ENCODE measurements around the gene DPM3. TPM values are rescaled to one million over a fixed set of nuclear protein-coding genes. Genes with fewer than 3 reads are reported as not detected.
A peak's percentile ranks its signal among the peaks of the same experiment; 100 is the strongest.

Gene DPM3
- total and polyA plus RNA-seq, 2 of the 13 experiments (the other 11 are each of a cell fraction or from before 2014, with no cell fraction given): 23.2 to 53.4 TPM

DNA sequence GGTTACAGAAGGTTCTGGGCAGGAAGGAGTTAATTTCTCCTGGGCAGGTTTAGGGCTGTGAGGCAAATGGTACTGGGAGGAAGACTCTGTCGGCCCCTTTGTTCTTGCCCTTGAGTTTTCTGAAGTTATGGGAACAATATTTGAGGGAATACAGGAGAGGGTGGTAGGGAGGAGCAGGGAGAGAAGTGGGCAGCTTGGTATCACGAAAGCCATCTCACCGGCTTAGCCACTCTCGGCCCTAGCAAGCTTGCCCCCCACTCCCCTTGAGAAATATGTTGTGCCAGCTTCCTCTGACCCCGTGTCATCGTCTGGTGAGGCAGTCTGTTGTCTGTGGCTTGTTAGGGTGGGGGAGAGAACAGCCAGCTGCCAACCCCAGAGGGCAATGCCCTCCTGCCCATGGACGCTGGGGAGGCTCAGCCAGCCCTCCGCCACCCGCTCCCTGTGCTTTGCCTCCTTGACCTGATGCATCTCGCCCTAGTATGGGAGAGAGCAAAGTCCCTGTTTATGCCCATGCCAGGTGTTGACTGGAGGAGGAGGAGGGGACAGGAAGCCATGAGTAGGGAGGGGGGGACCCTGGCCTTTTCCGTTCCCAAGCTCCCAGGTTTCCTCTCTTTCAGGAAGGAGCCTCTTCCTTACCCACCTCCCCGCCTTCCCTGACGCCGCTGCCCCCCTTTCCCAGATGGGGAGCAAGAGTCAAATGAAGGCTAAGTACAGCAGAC lies 11.4 kb downstream of the DPM3 start (continued):
- TF ChIP-seq, protein P1, sequence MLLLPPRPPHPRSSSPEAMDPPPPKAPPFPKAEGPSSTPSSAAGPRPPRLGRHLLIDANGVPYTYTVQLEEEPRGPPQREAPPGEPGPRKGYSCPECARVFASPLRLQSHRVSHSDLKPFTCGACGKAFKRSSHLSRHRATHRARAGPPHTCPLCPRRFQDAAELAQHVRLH (CRISPR knock-in tag; IDR thresholded peaks at IDR 0.05; ENCODE audit: borderline replicate concordance, low read depth): no peak
- TF ChIP-seq TCF7L2 (IDR thresholded peaks at IDR 0.05; ENCODE audit: low read depth, low read length): no peak
- TF ChIP-seq ZSCAN22 (CRISPR knock-in tag; IDR thresholded peaks at IDR 0.05): no peak
- TF ChIP-seq FOXO1 (CRISPR knock-in tag; IDR thresholded peaks at IDR 0.05): peak; percentile 98
- TF ChIP-seq KLF16 (CRISPR knock-in tag; IDR thresholded peaks at IDR 0.05): peak in 1 of 2 experiments; percentile 26; a peak in 1 of 4 replicates
- peak; percentile 49; the same call in 1 of the 2 replicates for TF ChIP-seq ZNF768 (CRISPR knock-in tag; IDR thresholded peaks at IDR 0.05)
- TF ChIP-seq, protein P2, sequence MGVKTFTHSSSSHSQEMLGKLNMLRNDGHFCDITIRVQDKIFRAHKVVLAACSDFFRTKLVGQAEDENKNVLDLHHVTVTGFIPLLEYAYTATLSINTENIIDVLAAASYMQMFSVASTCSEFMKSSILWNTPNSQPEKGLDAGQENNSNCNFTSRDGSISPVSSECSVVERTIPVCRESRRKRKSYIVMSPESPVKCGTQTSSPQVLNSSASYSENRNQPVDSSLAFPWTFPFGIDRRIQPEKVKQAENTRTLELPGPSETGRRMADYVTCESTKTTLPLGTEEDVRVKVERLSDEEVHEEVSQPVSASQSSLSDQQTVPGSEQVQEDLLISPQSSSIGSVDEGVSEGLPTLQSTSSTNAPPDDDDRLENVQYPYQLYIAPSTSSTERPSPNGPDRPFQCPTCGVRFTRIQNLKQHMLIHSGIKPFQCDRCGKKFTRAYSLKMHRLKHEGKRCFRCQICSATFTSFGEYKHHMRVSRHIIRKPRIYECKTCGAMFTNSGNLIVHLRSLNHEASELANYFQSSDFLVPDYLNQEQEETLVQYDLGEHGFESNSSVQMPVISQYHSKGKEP (CRISPR knock-in tag; IDR thresholded peaks at IDR 0.05): no peak
- TF ChIP-seq KDM4B (CRISPR knock-in tag; IDR thresholded peaks at IDR 0.05): peak; percentile 55; the same call in 1 of the 2 replicates
- peak in 1 of 2 experiments; percentile 88; a peak in 2 of 4 replicates for TF ChIP-seq POLR2A (IDR thresholded peaks at IDR 0.05; ENCODE audit: insufficient read depth in 1 of 2, low read depth in 2 of 2, low read length in 2 of 2)
- no peak for TF ChIP-seq SMAD9 (CRISPR knock-in tag; IDR thresholded peaks at IDR 0.05)
- TF ChIP-seq SMARCC2 (IDR thresholded peaks at IDR 0.05): no peak
- TF ChIP-seq XBP1 (CRISPR knock-in tag; IDR thresholded peaks at IDR 0.05): no peak
- no peak for TF ChIP-seq GABPA (IDR thresholded peaks at IDR 0.05; ENCODE audit: low read depth, low read length)
- TF ChIP-seq GABPA (CRISPR knock-in tag; IDR thresholded peaks at IDR 0.05; ENCODE audit: low read depth): no peak
- TF ChIP-seq NFYC (CRISPR knock-in tag; IDR thresholded peaks at IDR 0.05): no peak
- TF ChIP-seq BRCA1 (CRISPR knock-in tag; IDR thresholded peaks at IDR 0.05): no peak
- TF ChIP-seq ZFP37 (CRISPR knock-in tag; IDR thresholded peaks at IDR 0.05; ENCODE audit: borderline replicate concordance): 0 out of 2 replicates have a peak, but pooled peaks have one; percentile 24
- TF ChIP-seq, protein P3, sequence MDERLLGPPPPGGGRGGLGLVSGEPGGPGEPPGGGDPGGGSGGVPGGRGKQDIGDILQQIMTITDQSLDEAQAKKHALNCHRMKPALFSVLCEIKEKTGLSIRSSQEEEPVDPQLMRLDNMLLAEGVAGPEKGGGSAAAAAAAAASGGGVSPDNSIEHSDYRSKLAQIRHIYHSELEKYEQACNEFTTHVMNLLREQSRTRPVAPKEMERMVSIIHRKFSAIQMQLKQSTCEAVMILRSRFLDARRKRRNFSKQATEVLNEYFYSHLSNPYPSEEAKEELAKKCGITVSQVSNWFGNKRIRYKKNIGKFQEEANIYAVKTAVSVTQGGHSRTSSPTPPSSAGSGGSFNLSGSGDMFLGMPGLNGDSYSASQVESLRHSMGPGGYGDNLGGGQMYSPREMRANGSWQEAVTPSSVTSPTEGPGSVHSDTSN (CRISPR knock-in tag; IDR thresholded peaks at IDR 0.05): no peak
- peak; percentile 98 for TF ChIP-seq AKAP8 (CRISPR knock-in tag; IDR thresholded peaks at IDR 0.05)
- TF ChIP-seq, protein P4, sequence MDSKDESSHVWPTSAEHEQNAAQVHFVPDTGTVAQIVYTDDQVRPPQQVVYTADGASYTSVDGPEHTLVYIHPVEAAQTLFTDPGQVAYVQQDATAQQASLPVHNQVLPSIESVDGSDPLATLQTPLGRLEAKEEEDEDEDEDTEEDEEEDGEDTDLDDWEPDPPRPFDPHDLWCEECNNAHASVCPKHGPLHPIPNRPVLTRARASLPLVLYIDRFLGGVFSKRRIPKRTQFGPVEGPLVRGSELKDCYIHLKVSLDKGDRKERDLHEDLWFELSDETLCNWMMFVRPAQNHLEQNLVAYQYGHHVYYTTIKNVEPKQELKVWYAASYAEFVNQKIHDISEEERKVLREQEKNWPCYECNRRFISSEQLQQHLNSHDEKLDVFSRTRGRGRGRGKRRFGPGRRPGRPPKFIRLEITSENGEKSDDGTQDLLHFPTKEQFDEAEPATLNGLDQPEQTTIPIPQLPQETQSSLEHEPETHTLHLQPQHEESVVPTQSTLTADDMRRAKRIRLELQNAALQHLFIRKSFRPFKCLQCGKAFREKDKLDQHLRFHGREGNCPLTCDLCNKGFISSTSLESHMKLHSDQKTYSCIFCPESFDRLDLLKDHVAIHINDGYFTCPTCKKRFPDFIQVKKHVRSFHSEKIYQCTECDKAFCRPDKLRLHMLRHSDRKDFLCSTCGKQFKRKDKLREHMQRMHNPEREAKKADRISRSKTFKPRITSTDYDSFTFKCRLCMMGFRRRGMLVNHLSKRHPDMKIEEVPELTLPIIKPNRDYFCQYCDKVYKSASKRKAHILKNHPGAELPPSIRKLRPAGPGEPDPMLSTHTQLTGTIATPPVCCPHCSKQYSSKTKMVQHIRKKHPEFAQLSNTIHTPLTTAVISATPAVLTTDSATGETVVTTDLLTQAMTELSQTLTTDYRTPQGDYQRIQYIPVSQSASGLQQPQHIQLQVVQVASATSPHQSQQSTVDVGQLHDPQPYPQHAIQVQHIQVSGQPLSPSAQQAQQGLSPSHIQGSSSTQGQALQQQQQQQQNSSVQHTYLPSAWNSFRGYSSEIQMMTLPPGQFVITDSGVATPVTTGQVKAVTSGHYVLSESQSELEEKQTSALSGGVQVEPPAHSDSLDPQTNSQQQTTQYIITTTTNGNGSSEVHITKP (CRISPR knock-in tag; IDR thresholded peaks at IDR 0.05; ENCODE audit: low read depth): 0 out of 2 replicates have a peak, but pooled peaks have one; percentile 27
- peak; percentile 89 for TF ChIP-seq ARNTL (CRISPR knock-in tag; IDR thresholded peaks at IDR 0.05)
- TF ChIP-seq, protein P5, sequence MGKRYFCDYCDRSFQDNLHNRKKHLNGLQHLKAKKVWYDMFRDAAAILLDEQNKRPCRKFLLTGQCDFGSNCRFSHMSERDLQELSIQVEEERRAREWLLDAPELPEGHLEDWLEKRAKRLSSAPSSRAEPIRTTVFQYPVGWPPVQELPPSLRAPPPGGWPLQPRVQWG (CRISPR knock-in tag; IDR thresholded peaks at IDR 0.05; ENCODE audit: borderline replicate concordance, low read depth): no peak
- peak; percentile 69 for TF ChIP-seq SOX5 (CRISPR knock-in tag; IDR thresholded peaks at IDR 0.05; ENCODE audit: borderline replicate concordance)
- no peak for TF ChIP-seq ZNF235 (CRISPR knock-in tag; IDR thresholded peaks at IDR 0.05; ENCODE audit: borderline replicate concordance)
